ENCODE measurements around the gene HOXC6. TPM values are rescaled to one million over a fixed set of nuclear protein-coding genes. Genes with fewer than 3 reads are reported as not detected.
A peak's percentile ranks its signal among the peaks of the same experiment; 100 is the strongest.

HOXC6 gene
- total and polyA plus RNA-seq, 9 of the 15 experiments (the other 6 are each of a cell fraction or from before 2014, with no cell fraction given), result 0.06 to 4.0 (median 1.4) TPM

GRCh38 chr12:53985994-53986685 is 42.1 kb upstream of the HOXC6 start:
- POLR2A ChIA-PET, result interaction anchor here (0.5 to 3.2 kb wide), 3 partner anchors 14 to 342 kb away, joined by 3 to 43 read pairs (median 3); partner anchors contain the start of gene HOXC9
- FAIRE-seq (no peak), ATAC-seq (no peak), DNase-seq (ENCODE audit: extremely low read depth in 1 of 4, low spot score in 3 of 4) (peak in 2 of 4 experiments; percentile 39)
- H3K27ac ChIP-seq (ENCODE audit: extremely low read depth, low read depth, low read length), result no peak overlapping the region
- intact Hi-C loops (cut with micrococcal nuclease) (loop anchor here (2.0 to 10.0 kb wide), 2 partner anchors 19 to 379 kb away; partner anchors contain the start of gene GPR84), in situ Hi-C loops (cut with MboI) (loop anchor here (5.0 to 10.0 kb wide), 2 partner anchors 216 to 379 kb away; partner anchors contain the start of gene GPR84)
- no peak overlapping the region for H3K4me2 ChIP-seq (ENCODE audit: insufficient read depth, low read length)
- H3K4me1 ChIP-seq (replicated peaks in 1 of 2; ENCODE audit: control insufficient read depth in 2 of 2, insufficient read depth in 2 of 2, low read length in 2 of 2), result peaks cover 35 to 50% of the 10 kb centered on the region in 2 experiments
- peaks cover 13 to 27% of the 10 kb centered on the region in 2 experiments; a peak in 4 of 5 replicates for H3K27me3 ChIP-seq (ENCODE audit: control insufficient read depth in 2 of 2, insufficient read depth in 2 of 2, low read length in 2 of 2)
- CTCF ChIA-PET (ENCODE audit: low intra/inter-chr PET ratio), result interaction anchor here (1.6 to 3.9 kb wide), 4 partner anchors 18 to 230 kb away, joined by 9 to 26 read pairs (median 16); no protein-coding TSS in a partner anchor
- no peaks in the 10 kb centered on the region for H3K9me1 ChIP-seq (ENCODE audit: control insufficient read depth, insufficient read depth, low read length)
- no peaks in the 10 kb centered on the region for H3K36me3 ChIP-seq (ENCODE audit: control insufficient read depth, insufficient read depth, low read length)
- no peaks in the 10 kb centered on the region for H4K20me1 ChIP-seq (replicated peaks; ENCODE audit: control insufficient read depth, insufficient read depth, low read length)
- 63% methylated on average over 31 of the region's 50 CpGs for WGBS (ENCODE audit: insufficient coverage, low coverage, missing lambda C conversion rate)
- H2AFZ ChIP-seq (ENCODE audit: low read depth, low read length), result 0 out of 2 replicates have a peak overlapping the region, but pooled peaks have one; percentile 37
- BruUV-seq (replicated peaks), result no TSS peak
- H3K4me3 ChIP-seq, result no peak overlapping the region
- no peaks in the 10 kb centered on the region for H3K79me2 ChIP-seq (ENCODE audit: control insufficient read depth, insufficient read depth, low read length)
- H3K9ac ChIP-seq (ENCODE audit: insufficient read depth in 1 of 2, low read depth in 2 of 2, low read length in 2 of 2), result peak overlapping the region in 1 of 2 experiments; percentile 10; a peak in 1 of 4 replicates
- H3K9me3 ChIP-seq (replicated peaks; ENCODE audit: control insufficient read depth, insufficient read depth, low read depth, low read length), result no peaks in the 10 kb centered on the region
- TF ChIP-seq ZNF124 (CRISPR knock-in tag; IDR thresholded peaks at IDR 0.05) (no peak), RBM39 (optimal IDR thresholded peaks at IDR 0.05; ENCODE audit: low read depth, low read length) (no peak), E2F6 (IDR thresholded peaks at IDR 0.05; ENCODE audit: borderline replicate concordance in 1 of 2, extremely low read depth in 1 of 2, insufficient read depth in 1 of 2, insufficient read length in 1 of 2, low read depth in 1 of 2, low read length in 1 of 2, poor library complexity in 1 of 2, severe bottlenecking in 1 of 2) (peak in 1 of 2 experiments; percentile 46), SIRT6 (IDR thresholded peaks at IDR 0.05; ENCODE audit: low read depth, low read length) (no peak), XRCC4 (IDR thresholded peaks at IDR 0.05; ENCODE audit: extremely low read depth, insufficient read depth, insufficient read length) (no peak), BACH1 (tag; IDR thresholded peaks at IDR 0.05) (no peak), HES1 (IDR thresholded peaks at IDR 0.05; ENCODE audit: low read depth) (no peak), SREBF1 (IDR thresholded peaks at IDR 0.05; ENCODE audit: borderline replicate concordance, low read depth, low read length) (no peak), ZBTB33 (CRISPR knock-in tag; IDR thresholded peaks at IDR 0.05) (peak; percentile 96), TBP (optimal IDR thresholded peaks at IDR 0.05; ENCODE audit: low read depth, low read length) (no peak), ZNF134 (CRISPR knock-in tag; conservative IDR thresholded peaks at IDR 0.05) (no peak), TSHZ1 (CRISPR knock-in tag; IDR thresholded peaks at IDR 0.05) (no peak), NCOR1 (IDR thresholded peaks at IDR 0.05) (no peak)
